Stimulated activated naive B cell treated with anti-CD40 and anti-IgM and Interleukin-4, amounts not matched to agents 10 μg/mL and 1 μg/mL and 100 μg/mL, for 72 hours (primary cell): Measurements from ENCODE around the gene ZC2HC1B.
"Not testable (repeated sequence)": the region's sequence is repeated elsewhere in the genome, so short reads cannot be mapped to it uniquely, and the experiment has no call there.

Source experiments
- ATAC-seq, 2 donors: fragments of 150-1000 bp; cut with Tn5 transposase; replicated peaks; 2 replicates each; pipeline ENCODE4 v1.10.0; 2021; ENCODE audit warnings: moderate library complexity in 1 of 2
- DNase-seq: peaks from one replicate; pipeline ENCODE4 v3.0.0; 2021
- H3K27ac Mint-ChIP-seq: one replicate; pipeline ENCODE4 v1.8.0; 2022; ENCODE audit warnings: mild to moderate bottlenecking, mixed read lengths
- H3K27me3 Mint-ChIP-seq, 2 donors: one replicate each; pipeline ENCODE4 v1.8.0; 2022; ENCODE audit warnings: mixed read lengths in 2 of 2
- H3K36me3 Mint-ChIP-seq, 2 donors: one replicate each; pipeline ENCODE4 v1.8.0; 2022; ENCODE audit warnings: mixed read lengths in 2 of 2, mild to moderate bottlenecking in 1 of 2
- H3K4me1 Mint-ChIP-seq, 2 donors: one replicate each; pipeline ENCODE4 v1.8.0; 2022; ENCODE audit warnings: mixed read lengths in 2 of 2, mild to moderate bottlenecking in 1 of 2
- H3K4me3 Mint-ChIP-seq, 2 donors: one replicate each; pipeline ENCODE4 v1.8.0; 2022; ENCODE audit warnings: mild to moderate bottlenecking in 2 of 2, mixed read lengths in 2 of 2, moderate library complexity in 1 of 2
- H3K9me3 Mint-ChIP-seq, 2 donors: one replicate each; pipeline ENCODE4 v1.8.0; 2022; ENCODE audit warnings: mixed read lengths in 2 of 2, mild to moderate bottlenecking in 1 of 2

Gene ZC2HC1B

DNA sequence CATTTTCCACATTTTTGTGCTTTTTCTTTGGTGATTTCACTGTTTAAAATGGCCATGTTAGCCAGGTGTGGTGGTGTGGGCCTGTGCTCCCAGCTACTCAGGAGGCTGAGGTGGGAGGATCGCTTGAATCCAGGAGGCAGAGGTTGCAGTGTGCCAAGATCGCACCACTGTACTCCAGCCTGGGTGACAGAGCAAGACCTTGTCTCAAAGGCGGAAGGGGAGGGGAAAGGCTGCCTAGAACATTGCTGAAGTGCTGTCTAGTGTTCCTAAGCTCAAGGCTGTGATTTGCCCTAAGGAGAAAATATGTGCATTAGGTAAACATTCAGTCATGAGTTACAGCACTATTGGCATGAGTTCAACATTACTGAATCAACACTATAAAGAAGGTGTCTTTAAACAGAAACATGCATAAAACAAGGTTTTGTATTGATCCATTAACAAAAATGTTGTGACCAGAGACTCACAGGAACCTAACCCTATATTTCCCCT lies 14.0 kb downstream of the ZC2HC1B start:
- no peak for ATAC-seq
- H3K4me3 Mint-ChIP-seq = no peak overlapping the region
- H3K27ac Mint-ChIP-seq = no peak overlapping the region
- peaks cover 41 to 64% of the 10 kb centered on the region in 2 donors for H3K36me3 Mint-ChIP-seq
- H3K9me3 Mint-ChIP-seq = peaks cover 16 to 22% of the 10 kb centered on the region in 2 donors
- peaks cover 8 to 13% of the 10 kb centered on the region in 2 donors for H3K4me1 Mint-ChIP-seq
- no peaks in the 10 kb centered on the region for H3K27me3 Mint-ChIP-seq
- no peak for DNase-seq

GRCh38 chr6:143880412-143880811 lies 16.1 kb downstream of the ZC2HC1B start:
- ATAC-seq = no peak
- Mint-ChIP-seq H3K27me3 (no peaks in the 10 kb centered on the region), H3K9me3 (peaks cover 2 to 12% of the 10 kb centered on the region in 2 donors), H3K36me3 (peaks cover 22 to 53% of the 10 kb centered on the region in 2 donors), H3K4me3 (no peak overlapping the region), H3K4me1 (no peaks in the 10 kb centered on the region), H3K27ac (no peak overlapping the region)
- no peak for DNase-seq

DNA sequence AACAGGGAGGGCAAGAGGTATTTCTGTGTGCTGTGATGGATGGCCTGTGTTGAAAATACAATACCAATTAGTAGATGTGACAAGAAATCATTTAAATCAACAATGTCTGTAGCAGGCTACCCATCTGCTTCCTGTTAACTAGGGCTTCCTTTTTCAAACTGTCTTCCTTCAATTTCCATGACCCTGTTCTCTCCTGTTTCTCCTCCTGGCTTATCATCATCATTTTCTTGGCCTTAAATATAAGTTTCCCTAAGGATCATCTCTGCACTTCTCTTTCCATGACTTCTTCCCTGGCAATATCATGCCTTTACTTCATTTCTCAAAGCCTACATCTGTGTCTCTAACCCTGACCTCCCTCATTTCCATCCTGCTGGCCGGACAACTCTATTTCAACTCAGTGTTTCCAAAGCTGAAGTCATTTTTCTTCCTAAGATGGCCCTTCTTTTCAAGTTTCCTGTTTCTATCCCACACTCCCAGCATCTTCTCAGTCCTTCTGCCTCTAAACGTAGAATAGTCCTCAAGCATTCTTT lies 18.2 kb downstream of the ZC2HC1B start:
- no peak overlapping the region for H3K27ac Mint-ChIP-seq
- DNase-seq (no peak), ATAC-seq (no peak)
- H3K36me3 Mint-ChIP-seq = peaks cover 22 to 43% of the 10 kb centered on the region in 2 donors
- H3K27me3 Mint-ChIP-seq = no peaks in the 10 kb centered on the region
- no peak overlapping the region for H3K4me3 Mint-ChIP-seq
- H3K9me3 Mint-ChIP-seq = peaks cover 0 to 7% of the 10 kb centered on the region in 2 donors
- H3K4me1 Mint-ChIP-seq = no peaks in the 10 kb centered on the region

DNA sequence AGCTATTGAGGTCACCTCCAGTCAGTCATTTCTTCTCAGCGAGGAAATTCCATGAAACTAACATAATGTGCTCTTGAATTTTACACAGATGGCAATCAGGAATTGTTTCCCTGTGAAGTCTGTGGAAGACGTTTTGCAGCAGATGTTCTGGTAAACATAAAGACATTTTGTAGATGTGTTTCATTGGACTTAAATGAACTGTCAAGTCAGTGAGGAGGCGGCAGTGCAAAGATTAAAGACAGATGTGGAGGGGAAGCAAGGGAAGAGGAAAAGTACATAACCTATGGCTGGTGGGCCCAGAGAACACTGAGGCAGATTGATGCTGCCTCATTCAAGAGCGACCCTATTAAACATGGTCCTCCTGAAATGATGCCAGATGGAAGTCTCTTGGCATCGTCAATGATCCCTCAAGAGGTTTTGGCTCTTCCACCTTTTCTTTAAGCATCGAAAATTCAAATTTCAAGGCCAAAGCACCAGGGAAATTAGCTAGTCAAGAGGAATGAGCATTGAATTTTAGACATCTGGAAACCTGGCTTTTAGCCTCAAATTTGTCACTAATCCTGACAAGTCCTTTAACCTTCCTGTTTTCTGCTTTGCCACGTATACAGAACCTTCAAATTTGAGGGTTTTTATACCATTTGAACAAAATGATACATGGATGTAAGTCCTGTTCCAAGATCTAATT lies 20.1 kb downstream of the ZC2HC1B start:
- peaks cover 23 to 43% of the 10 kb centered on the region in 2 donors for H3K36me3 Mint-ChIP-seq
- H3K9me3 Mint-ChIP-seq = peaks cover 0 to 2% of the 10 kb centered on the region in 2 donors
- H3K4me3 Mint-ChIP-seq = no peak overlapping the region
- DNase-seq (no peak), ATAC-seq (no peak)
- no peaks in the 10 kb centered on the region for H3K4me1 Mint-ChIP-seq
- no peaks in the 10 kb centered on the region for H3K27me3 Mint-ChIP-seq
- no peak overlapping the region for H3K27ac Mint-ChIP-seq

DNA sequence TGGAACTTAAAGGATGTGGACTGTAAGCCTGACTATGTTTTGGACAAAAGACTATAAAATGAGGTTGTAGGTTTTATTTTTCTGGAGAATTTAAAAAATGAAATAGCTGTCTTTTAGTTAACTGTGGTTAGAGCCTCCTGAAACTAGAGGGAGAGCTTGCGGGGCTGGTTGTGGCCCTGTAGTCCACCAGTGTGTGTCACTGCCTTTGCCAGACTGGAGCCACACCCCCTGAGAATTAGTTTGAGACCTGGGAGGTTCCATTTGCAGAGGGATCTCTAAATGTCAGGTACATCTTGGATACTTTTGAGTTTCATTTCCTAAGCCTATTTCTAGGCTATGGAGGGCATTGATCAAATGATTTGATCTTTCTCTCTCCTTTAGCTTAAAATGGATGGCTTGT lies 20.8 kb downstream of the ZC2HC1B start:
- Mint-ChIP-seq H3K9me3 (peaks cover 0 to 2% of the 10 kb centered on the region in 2 donors), H3K4me1 (no peaks in the 10 kb centered on the region), H3K36me3 (peaks cover 26 to 46% of the 10 kb centered on the region in 2 donors), H3K27me3 (no peaks in the 10 kb centered on the region), H3K27ac (no peak overlapping the region), H3K4me3 (no peak overlapping the region)
- no peak for ATAC-seq
- DNase-seq = no peak

GRCh38 chr6:143894655-143895054 lies 30.4 kb downstream of the ZC2HC1B start:
- Mint-ChIP-seq H3K27ac (no peak overlapping the region), H3K27me3 (no peaks in the 10 kb centered on the region), H3K4me3 (no peak overlapping the region), H3K36me3 (peaks cover 24 to 33% of the 10 kb centered on the region in 2 donors), H3K4me1 (peaks cover 0 to under 1% of the 10 kb centered on the region in 2 donors), H3K9me3 (no peaks in the 10 kb centered on the region)
- ATAC-seq (no peak), DNase-seq (no peak)

GRCh38 chr6:143896126-143896860 lies 32.0 kb downstream of the ZC2HC1B start:
- ATAC-seq (no peak), DNase-seq (no peak)
- no peaks in the 10 kb centered on the region for H3K9me3 Mint-ChIP-seq

GRCh38 chr6:143900358-143900757 lies 36.1 kb downstream of the ZC2HC1B start:
- no peaks in the 10 kb centered on the region for H3K27me3 Mint-ChIP-seq
- H3K4me1 Mint-ChIP-seq = peaks cover 5 to 10% of the 10 kb centered on the region in 2 donors
- DNase-seq = no peak
- H3K9me3 Mint-ChIP-seq = peaks cover 0 to 1% of the 10 kb centered on the region in 2 donors
- no peak overlapping the region for H3K4me3 Mint-ChIP-seq
- no peak overlapping the region for H3K27ac Mint-ChIP-seq
- ATAC-seq = no peak
- H3K36me3 Mint-ChIP-seq = peaks cover 32 to 49% of the 10 kb centered on the region in 2 donors

More at GRCh38 chr6:143896126-143896860, 32.0 kb downstream of the ZC2HC1B start:
- H3K4me3 Mint-ChIP-seq = no peak overlapping the region
- peaks cover 32 to 41% of the 10 kb centered on the region in 2 donors for H3K36me3 Mint-ChIP-seq
- H3K27ac Mint-ChIP-seq = no peak overlapping the region
- no peaks in the 10 kb centered on the region for H3K27me3 Mint-ChIP-seq
- H3K4me1 Mint-ChIP-seq = peaks cover 0 to 3% of the 10 kb centered on the region in 2 donors

DNA sequence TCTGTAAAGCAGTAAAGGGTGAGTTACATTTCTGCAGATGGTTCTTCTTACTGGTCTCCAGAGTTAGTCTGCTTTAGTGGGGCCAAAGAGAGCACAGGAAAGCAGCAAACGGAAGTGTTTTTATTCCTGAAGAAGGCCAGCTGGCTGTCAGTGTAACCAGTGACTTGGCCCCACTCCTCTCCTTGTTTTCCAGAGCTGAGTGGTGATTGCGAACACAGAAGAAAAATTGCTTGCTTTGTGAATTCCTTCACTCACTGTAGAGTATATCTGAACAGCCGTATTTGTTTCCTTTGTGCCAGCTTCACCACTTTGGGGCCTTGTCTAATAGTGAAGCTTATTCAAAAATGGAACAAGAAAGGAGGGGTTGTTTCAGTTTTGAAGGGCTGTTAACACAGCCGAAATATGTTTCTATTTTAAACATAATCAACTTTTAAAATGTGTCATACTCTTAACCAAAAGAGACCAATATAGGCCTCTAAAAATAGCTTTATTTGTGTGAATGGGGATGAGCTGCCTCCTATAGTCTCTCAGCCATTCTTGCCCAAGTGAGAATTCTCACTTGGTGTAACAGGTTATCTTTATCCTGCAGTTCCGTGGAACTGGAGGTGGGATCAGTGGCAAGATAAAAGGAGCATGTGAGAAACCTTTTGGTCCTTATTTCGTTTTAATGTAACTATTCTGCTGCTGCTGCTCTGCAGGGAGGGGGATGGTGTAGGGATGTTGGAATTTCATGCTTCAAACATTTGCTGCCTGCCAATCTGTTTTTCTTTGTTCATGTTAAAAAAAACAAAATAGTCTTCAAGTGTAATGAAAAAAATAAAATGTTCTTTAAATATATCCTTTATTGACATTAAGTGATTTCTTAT lies 37.8 kb downstream of the ZC2HC1B start:
- H3K4me3 Mint-ChIP-seq = peak overlapping the region in 1 of 2 donors; percentile 8
- H3K4me1 Mint-ChIP-seq = peaks cover 5 to 15% of the 10 kb centered on the region in 2 donors
- H3K36me3 Mint-ChIP-seq = peaks cover 42 to 62% of the 10 kb centered on the region in 2 donors
- peak; percentile 85 to 92 for ATAC-seq
- peaks cover 0 to 9% of the 10 kb centered on the region in 2 donors for H3K9me3 Mint-ChIP-seq
- peak overlapping the region; percentile 72 for H3K27ac Mint-ChIP-seq
- DNase-seq = no peak
- H3K27me3 Mint-ChIP-seq = no peaks in the 10 kb centered on the region

- H3K36me3 Mint-ChIP-seq = peaks cover 47 to 65% of the 10 kb centered on the region in 2 donors
- no peak overlapping the region for H3K4me3 Mint-ChIP-seq
- peaks cover 5 to 15% of the 10 kb centered on the region in 2 donors for H3K4me1 Mint-ChIP-seq
- H3K9me3 Mint-ChIP-seq = peaks cover 0 to 9% of the 10 kb centered on the region in 2 donors
- no peak for DNase-seq
- H3K27me3 Mint-ChIP-seq = no peaks in the 10 kb centered on the region
- peak overlapping the region; percentile 67 for H3K27ac Mint-ChIP-seq
- ATAC-seq = peak in 1 of 2 donors; percentile 18
Measured at GRCh38 chr6:143902827-143903226, 38.6 kb downstream of the ZC2HC1B start.

DNA sequence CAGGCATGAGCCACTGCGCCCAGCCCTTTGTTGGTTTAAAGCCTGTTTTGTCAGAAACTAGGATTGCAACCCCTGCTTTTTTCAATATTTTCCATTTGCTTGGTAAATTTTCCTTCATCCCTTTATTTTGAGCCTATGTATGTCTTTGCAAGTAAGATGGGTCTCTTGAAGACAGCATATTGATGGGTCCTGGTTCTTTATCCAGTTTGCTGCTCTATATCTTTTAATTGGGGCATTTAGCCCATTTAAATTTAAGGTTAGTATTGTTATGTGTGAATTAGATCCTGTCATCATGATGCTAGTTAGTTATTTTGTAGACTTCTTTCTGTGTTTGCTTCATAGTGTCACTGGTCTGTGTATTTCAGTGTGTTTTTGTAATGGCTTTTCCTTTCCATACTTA lies 46.8 kb downstream of the ZC2HC1B start:
- ATAC-seq (no peak), DNase-seq (no peak)
- Mint-ChIP-seq H3K27me3 (no peaks in the 10 kb centered on the region), H3K36me3 (peaks cover 88 to 96% of the 10 kb centered on the region in 2 donors), H3K4me3 (no peak overlapping the region), H3K27ac (no peak overlapping the region), H3K4me1 (no peaks in the 10 kb centered on the region), H3K9me3 (peaks cover 26 to 34% of the 10 kb centered on the region in 2 donors)

DNA sequence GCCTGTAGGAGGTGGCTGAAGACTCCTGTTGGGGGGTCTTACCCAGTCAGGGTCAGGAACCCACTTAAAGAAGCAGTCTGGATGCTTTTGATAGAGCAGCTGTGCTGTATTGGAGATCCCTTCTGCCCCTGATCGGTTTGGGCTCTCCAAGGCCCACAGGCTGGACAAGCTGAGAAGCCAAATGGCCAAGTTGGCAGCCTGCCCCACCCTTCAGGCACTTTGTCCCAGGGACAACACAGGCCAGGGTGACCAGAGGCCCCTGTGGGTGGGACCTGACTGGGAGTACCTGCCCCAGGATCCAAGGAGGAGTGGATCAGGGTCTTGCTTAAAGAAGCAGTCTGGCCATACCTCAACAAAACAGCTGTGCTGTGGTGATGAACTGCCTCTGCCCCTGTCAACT lies 48.4 kb downstream of the ZC2HC1B start:
- Mint-ChIP-seq H3K36me3 (peaks cover 92 to 99% of the 10 kb centered on the region in 2 donors), H3K4me3 (no peak overlapping the region), H3K27me3 (no peaks in the 10 kb centered on the region), H3K4me1 (no peaks in the 10 kb centered on the region), H3K27ac (no peak overlapping the region), H3K9me3 (peaks cover 37% of the 10 kb centered on the region in 2 donors)
- no peak for ATAC-seq
- no peak for DNase-seq

- H3K27ac Mint-ChIP-seq, H3K4me3 Mint-ChIP-seq, H3K4me1 Mint-ChIP-seq, ATAC-seq, H3K27me3 Mint-ChIP-seq, DNase-seq: not testable (repeated sequence)
- Mint-ChIP-seq H3K36me3 (peaks cover 70 to 84% of the 10 kb centered on the region in 2 donors), H3K9me3 (peaks cover 27% of the 10 kb centered on the region in 2 donors)
Measured at GRCh38 chr6:143917026-143917425, 52.8 kb downstream of the ZC2HC1B start.

GRCh38 chr6:143928853-143929252 lies 64.6 kb downstream of the ZC2HC1B start:
- Mint-ChIP-seq H3K27ac (no peak overlapping the region), H3K4me1 (peaks cover 0 to 2% of the 10 kb centered on the region in 2 donors), H3K9me3 (peaks cover 31 to 35% of the 10 kb centered on the region in 2 donors), H3K4me3 (no peak overlapping the region), H3K27me3 (no peaks in the 10 kb centered on the region), H3K36me3 (peaks cover 72 to 74% of the 10 kb centered on the region in 2 donors)
- no peak for ATAC-seq
- DNase-seq = no peak
